ENCODE measurements around the gene EPAS1.

DNA sequence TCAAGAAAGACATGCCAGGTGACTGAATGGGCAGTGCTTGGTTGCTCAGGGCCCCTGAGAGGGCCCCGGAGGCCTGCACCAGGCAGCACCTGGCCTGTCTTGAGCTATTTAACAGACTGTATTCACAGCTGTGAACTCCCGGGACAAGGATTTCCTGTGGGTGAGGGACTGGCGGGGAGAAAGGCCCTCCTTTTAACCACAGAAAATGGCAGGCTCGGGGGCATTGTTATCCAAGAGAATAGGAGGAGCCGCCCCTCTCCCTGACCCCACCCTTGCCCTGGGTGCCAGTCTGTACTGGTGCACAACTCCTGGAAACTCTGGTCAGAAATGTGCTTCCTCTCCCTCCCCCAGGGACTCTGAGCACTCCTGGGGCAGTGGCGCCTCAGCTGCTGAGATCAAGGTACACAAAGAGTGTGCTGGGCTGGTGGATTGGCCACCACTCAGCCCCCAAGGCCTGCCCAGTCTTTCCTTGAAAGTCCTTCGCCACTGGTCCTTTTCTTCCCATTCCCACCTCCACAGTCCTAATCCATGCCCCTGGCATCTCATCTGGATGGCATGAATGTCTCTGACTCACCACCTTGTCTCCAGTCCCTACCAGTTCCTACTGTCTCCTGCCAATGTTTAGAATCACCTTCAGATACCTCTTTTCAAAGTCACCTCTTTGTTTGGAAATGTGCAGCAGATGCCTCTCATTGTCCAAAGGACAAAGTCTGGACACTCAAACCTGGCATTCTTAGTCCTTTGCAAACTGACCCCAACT lies 19.6 kb upstream of the EPAS1 start:
- TF ChIP-seq GLIS3 (CRISPR knock-in tag; IDR thresholded peaks at IDR 0.05) (no peak), RARB (CRISPR knock-in tag; IDR thresholded peaks at IDR 0.05) (no peak), ZNF8 (CRISPR knock-in tag; IDR thresholded peaks at IDR 0.05) (no peak), ARNTL (CRISPR knock-in tag; IDR thresholded peaks at IDR 0.05; ENCODE audit: borderline replicate concordance, low read depth) (no peak), ZNF565 (CRISPR knock-in tag; conservative IDR thresholded peaks at IDR 0.05; ENCODE audit: low read depth) (no peak)
